Ovary (tissue), 9 donors: Measurements from ENCODE around the gene TNFAIP8L1. TPM values are rescaled to one million over a fixed set of nuclear protein-coding genes. Genes with fewer than 3 reads are reported as not detected.

ENCODE experiments used
- DNase-seq, 5 donors: peaks; one replicate each; pipeline ENCODE4 v3.0.0-alpha.2; 2019 to 2020
- H3K27ac ChIP-seq, 2 donors: fragments of 200-600 bp; one replicate each; pipeline versions ENCODE4 v1.5.1 to v1.8.0; 2019 to 2022
- H3K27me3 ChIP-seq: fragments of 200-600 bp; one replicate; pipeline ENCODE4 v1.8.0; 2022
- H3K36me3 ChIP-seq: fragments of 200-600 bp; sonication (generic); one replicate; pipeline ENCODE4 v1.5.1; 2019
- H3K4me1 ChIP-seq: one replicate; pipeline ENCODE4 v1.8.1; 2013; ENCODE audit warnings: mild to moderate bottlenecking, moderate library complexity; ENCODE audit not compliant: insufficient read depth
- H3K4me3 ChIP-seq: fragments of 200-600 bp; sonication (generic); one replicate; pipeline ENCODE4 v1.5.1; 2017
- H3K9me3 ChIP-seq, 2 donors: fragments of 200-600 bp in 1 of 2; sonication (generic) in 1 of 2; one replicate each; pipeline versions ENCODE4 v1.5.1 to v1.8.1; 2013 to 2019; ENCODE audit warnings: mild to moderate bottlenecking in 1 of 2, moderate library complexity in 1 of 2
- CTCF ChIP-seq, 3 donors: fragments of 450-650 bp in 2 of 3; fragments of 200-600 bp in 1 of 3; IDR thresholded peaks; one replicate each; pipeline versions ENCODE4 v1.5.1 to v1.8.0; 2016 to 2022; ENCODE audit warnings: antibody characterized with exemption in 3 of 3, mild to moderate bottlenecking in 1 of 3
- EP300 ChIP-seq: sonication (generic); formaldehyde crosslinking; IDR thresholded peaks from one replicate; pipeline ENCODE4 v1.6.1; 2017; ENCODE audit warnings: antibody characterized with exemption
- POLR2A ChIP-seq: fragments of 450-650 bp; IDR thresholded peaks from one replicate; pipeline ENCODE4 v1.6.1; 2017; ENCODE audit warnings: antibody characterized with exemption, mild to moderate bottlenecking, moderate library complexity
- WGBS, 3 donors: extraction: QIAGEN DNeasy Blood & Tissue Kit in 1 of 3; methylation state at CpG; one replicate each; pipeline versions ENCODE4 v1.1.5 to v1.1.7; 2013 to 2017; 5-methylcytosine and 5-hydroxymethylcytosine counted together
- intact Hi-C, 4 donors: fragments of 100-400 bp; cut with DNase I; formaldehyde crosslinking; loops; one replicate each; pipeline versions ENCODE4 v1.11.0 to v1.15.1; 2022 to 2023
- polyA plus RNA-seq, 2 donors: library from polyadenylated mRNA; stranded (reverse); fragments of 200-250 nt in 1 of 2; fragments of 350-450 nt in 1 of 2; fragmentation: Illumina TruSeq in 1 of 2; extraction: RNeasy Lipid Tissue Mini Kit (QIAGEN cat#74804) in 1 of 2; gene quantifications; one replicate each; pipeline ENCODE4 v1.2.3, GENCODE V29; 2013 to 2014
- total RNA-seq, 7 donors: library from RNA; depleted of rRNA in 2 of 7; stranded (reverse); fragments of >200 nt in 2 of 7; fragmentation: NEBNext Ultra II Directional in 3 of 7; extraction: Animal tissue kit (Norgen Biotek cat#: 25700) in 3 of 7; gene quantifications; one replicate each; pipeline versions ENCODE4 v1.1.0 to v1.2.4, GENCODE V29; 2016 to 2023
- donor health status: DM: no; HTN: no; CAD: no; lungs with moderate emphysema.
- donor health status: DM: no; HTN: no; CAD: no.
- donor health status: Bipolar disorder and iron deficiency.
- donor health status: DM: yes; HTN: yes; CAD: no.
- donor health status: DM: no; HTN: no; CAD: no.
- donor health status: DM: yes; HTN: yes; CAD: no.

The TNFAIP8L1 gene
- total and polyA plus RNA-seq, 9 donors = 4.3 to 14.0 (median 8.1) TPM

- TF ChIP-seq CTCF (IDR thresholded peaks at IDR 0.05) (no peak), EP300 (no peak), POLR2A (no peak)
- H3K9me3 ChIP-seq = no peaks in the 10 kb centered on the region
- 43 to 51% (median 44%) methylated on average over 8 of the region's 8 CpGs for WGBS, 3 donors
- H3K27me3 ChIP-seq = no peaks in the 10 kb centered on the region
- intact Hi-C loops = loop anchor here in 1 of 4 donors (5.0 kb wide), 1 partner anchor 79 kb away; the partner anchor contains the start of gene SEMA6B
- H3K27ac ChIP-seq = no peak overlapping the region
- peaks cover 3% of the 10 kb centered on the region for H3K4me1 ChIP-seq
- DNase-seq = no peak
- H3K36me3 ChIP-seq = no peaks in the 10 kb centered on the region
- no peak overlapping the region for H3K4me3 ChIP-seq
Measured at GRCh38 chr19:4636761-4637160, 2.6 kb upstream of the TNFAIP8L1 start.

GRCh38 chr19:4638317-4638716 is 999 bp upstream of the TNFAIP8L1 start:
- Histone ChIP-seq H3K4me1 (peaks cover 3% of the 10 kb centered on the region), H3K4me3 (no peak overlapping the region), H3K9me3 (no peaks in the 10 kb centered on the region), H3K27me3 (no peaks in the 10 kb centered on the region), H3K36me3 (no peaks in the 10 kb centered on the region), H3K27ac (no peak overlapping the region)
- TF ChIP-seq CTCF (IDR thresholded peaks at IDR 0.05) (no peak), EP300 (no peak), POLR2A (no peak)
- WGBS, 3 donors = 71 to 74% (median 72%) methylated on average over 10 to 11 of the region's 11 CpGs
- peak in 3 of 5 donors; percentile 29 to 46 (median 41) for DNase-seq
- intact Hi-C loops = loop anchor here in 1 of 4 donors (5.0 kb wide), 1 partner anchor 81 kb away; the partner anchor contains the start of gene SEMA6B

- 7 to 15% (median 8%) methylated on average over 26 to 39 of the region's 39 CpGs for WGBS, 3 donors
- TF ChIP-seq CTCF (IDR thresholded peaks at IDR 0.05) = no peak
- TF ChIP-seq POLR2A = no peak
- no peak for TF ChIP-seq EP300
- peak; percentile 54 to 76 (median 75) for DNase-seq
- H3K36me3 ChIP-seq = no peaks in the 10 kb centered on the region
- no peaks in the 10 kb centered on the region for H3K27me3 ChIP-seq
- peak overlapping the region in 1 of 2 donors; percentile 1 for H3K27ac ChIP-seq
- H3K4me3 ChIP-seq = peak overlapping the region; percentile 43
- peaks cover 3% of the 10 kb centered on the region for H3K4me1 ChIP-seq
- intact Hi-C loops = loop anchor here in 1 of 4 donors (5.0 kb wide), 1 partner anchor 82 kb away; the partner anchor contains the start of gene SEMA6B
- no peaks in the 10 kb centered on the region for H3K9me3 ChIP-seq
Measured at GRCh38 chr19:4639531-4640246, 373 bp downstream of the TNFAIP8L1 start.

GRCh38 chr19:4640247-4641000 is 1.1 kb downstream of the TNFAIP8L1 start:
- H3K27ac ChIP-seq = no peak overlapping the region
- H3K36me3 ChIP-seq = no peaks in the 10 kb centered on the region
- no peaks in the 10 kb centered on the region for H3K9me3 ChIP-seq
- no peak for DNase-seq
- intact Hi-C loops = no loop called here
- 81 to 85% (median 83%) methylated on average over 14 to 17 of the region's 17 CpGs for WGBS, 3 donors
- no peak for TF ChIP-seq CTCF (IDR thresholded peaks at IDR 0.05)
- TF ChIP-seq EP300 = no peak
- no peak for TF ChIP-seq POLR2A
- H3K4me3 ChIP-seq = peak overlapping the region; percentile 43
- peaks cover 3% of the 10 kb centered on the region for H3K4me1 ChIP-seq
- no peaks in the 10 kb centered on the region for H3K27me3 ChIP-seq
